Tibial nerve (tissue), 3 donors: ENCODE measurements around the gene CHI3L1.

ENCODE experiments used
- POLR2A ChIP-seq, 2 donors: fragments of 450-650 bp; IDR thresholded peaks; one replicate each; pipeline ENCODE4 v1.6.1; 2017; ENCODE audit warnings: antibody characterized with exemption in 2 of 2, mild to moderate bottlenecking in 2 of 2, moderate library complexity in 2 of 2
- TF ChIP-seq, protein P1 (sequence below), 5 experiments: fragments of 200-600 bp in 3 of 5; fragments of 450-650 bp in 2 of 5; sonication (generic) in 3 of 5; IDR thresholded peaks; one replicate each; pipeline ENCODE4 v1.5.1; 2016 to 2019; ENCODE audit warnings: antibody characterized with exemption in 5 of 5, mild to moderate bottlenecking in 3 of 5, moderate library complexity in 2 of 5

DNA sequence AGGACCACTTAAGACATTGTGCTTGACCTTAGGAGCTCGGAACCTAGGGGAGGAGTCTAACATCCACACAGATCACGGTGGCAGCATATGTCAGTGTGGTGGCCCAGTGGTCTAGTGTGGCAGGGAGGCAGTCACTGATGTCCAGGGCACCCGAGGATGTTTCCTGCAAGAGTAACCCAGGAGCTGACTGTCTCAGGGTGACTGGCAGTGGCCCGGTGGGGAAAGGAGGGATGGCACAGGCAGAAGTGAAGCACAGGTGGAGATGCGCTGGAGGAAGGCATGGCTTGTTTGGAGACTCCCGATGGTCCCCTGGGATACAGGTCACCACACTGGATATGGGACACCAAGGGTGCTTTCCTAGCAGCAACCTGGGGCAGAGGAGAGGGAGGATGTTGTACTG is 26.6 kb upstream of the CHI3L1 start:
- TF ChIP-seq POLR2A (IDR thresholded peaks at IDR 0.05) = no peak
- TF ChIP-seq, protein P1, sequence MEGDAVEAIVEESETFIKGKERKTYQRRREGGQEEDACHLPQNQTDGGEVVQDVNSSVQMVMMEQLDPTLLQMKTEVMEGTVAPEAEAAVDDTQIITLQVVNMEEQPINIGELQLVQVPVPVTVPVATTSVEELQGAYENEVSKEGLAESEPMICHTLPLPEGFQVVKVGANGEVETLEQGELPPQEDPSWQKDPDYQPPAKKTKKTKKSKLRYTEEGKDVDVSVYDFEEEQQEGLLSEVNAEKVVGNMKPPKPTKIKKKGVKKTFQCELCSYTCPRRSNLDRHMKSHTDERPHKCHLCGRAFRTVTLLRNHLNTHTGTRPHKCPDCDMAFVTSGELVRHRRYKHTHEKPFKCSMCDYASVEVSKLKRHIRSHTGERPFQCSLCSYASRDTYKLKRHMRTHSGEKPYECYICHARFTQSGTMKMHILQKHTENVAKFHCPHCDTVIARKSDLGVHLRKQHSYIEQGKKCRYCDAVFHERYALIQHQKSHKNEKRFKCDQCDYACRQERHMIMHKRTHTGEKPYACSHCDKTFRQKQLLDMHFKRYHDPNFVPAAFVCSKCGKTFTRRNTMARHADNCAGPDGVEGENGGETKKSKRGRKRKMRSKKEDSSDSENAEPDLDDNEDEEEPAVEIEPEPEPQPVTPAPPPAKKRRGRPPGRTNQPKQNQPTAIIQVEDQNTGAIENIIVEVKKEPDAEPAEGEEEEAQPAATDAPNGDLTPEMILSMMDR (IDR thresholded peaks at IDR 0.05) = no peak
